Esophagus (tissue), 2 donors: Measurements from ENCODE around the gene S100P. TPM values are rescaled to one million over a fixed set of nuclear protein-coding genes. Genes with fewer than 3 reads are reported as not detected.
"Not testable (repeated sequence)": the region's sequence is repeated elsewhere in the genome, so short reads cannot be mapped to it uniquely, and the experiment has no call there.

Experiments used
- H3K27ac ChIP-seq, 2 donors: one replicate each; pipeline ENCODE4 v1.5.1; 2013; ENCODE audit warnings: low read depth in 2 of 2, mild to moderate bottlenecking in 2 of 2, inconsistent platforms in 1 of 2, low read length in 1 of 2, moderate library complexity in 1 of 2
- H3K27me3 ChIP-seq, 2 donors: one replicate each; pipeline ENCODE4 v1.6.1; 2013; ENCODE audit warnings: low read length in 2 of 2, control low read depth in 1 of 2, mild to moderate bottlenecking in 1 of 2; ENCODE audit not compliant: insufficient read depth in 2 of 2, control insufficient read depth in 1 of 2
- H3K36me3 ChIP-seq, 2 donors: one replicate each; pipeline ENCODE4 v1.6.1; 2013; ENCODE audit warnings: low read length in 1 of 2; ENCODE audit not compliant: control insufficient read depth in 2 of 2, insufficient read depth in 2 of 2
- H3K4me1 ChIP-seq, 2 donors: one replicate each; pipeline ENCODE4 v1.6.1; 2013; ENCODE audit warnings: low read length in 1 of 2; ENCODE audit not compliant: control insufficient read depth in 2 of 2, insufficient read depth in 2 of 2
- H3K4me3 ChIP-seq, 2 donors: one replicate each; pipeline ENCODE4 v1.5.1; 2013; ENCODE audit warnings: low read length in 2 of 2, mild to moderate bottlenecking in 2 of 2, low read depth in 1 of 2, moderate library complexity in 1 of 2
- H3K9me3 ChIP-seq, 2 donors: one replicate each; pipeline ENCODE4 v1.6.1; 2013; ENCODE audit warnings: mild to moderate bottlenecking in 2 of 2, low read depth in 1 of 2, low read length in 1 of 2, moderate library complexity in 1 of 2; ENCODE audit not compliant: control insufficient read depth in 2 of 2, insufficient read depth in 1 of 2
- WGBS, 2 donors: extraction: QIAGEN DNeasy Blood & Tissue Kit; methylation state at CpG; one replicate each; pipeline ENCODE4 v1.1.7; 2013; 5-methylcytosine and 5-hydroxymethylcytosine counted together
- polyA plus RNA-seq, 2 donors: library from polyadenylated mRNA; stranded (reverse); fragments of 200-250 nt; gene quantifications; one replicate each; pipeline ENCODE4 v1.2.3, GENCODE V29; 2013
- donor health status: healthy with polysubstance abuse.
- donor health status: Bipolar disorder and iron deficiency.

Gene S100P
- 100 to 1,000 TPM in 1 of 2 donors, 10 to 100 TPM in 1; 60.0 to 290 TPM for polyA plus RNA-seq

- H3K4me3 ChIP-seq = peak within 1 kb of the TSS; percentile 32 to 49
- peak within 1 kb of the TSS; percentile 68 to 84 for H3K27ac ChIP-seq
- H3K27me3 ChIP-seq = no peaks in the 10 kb centered on the region
- peaks cover 10 to 38% of the 10 kb centered on the region in 2 donors for H3K4me1 ChIP-seq
- peaks cover 0 to 2% of the 10 kb centered on the region in 2 donors for H3K9me3 ChIP-seq
- no peaks in the 10 kb centered on the region for H3K36me3 ChIP-seq
- WGBS, 2 donors = 77% methylated on average over 29 of the region's 29 CpGs
These were observed at the start of gene S100P for GRCh38 chr4:6693231-6694176. TSS of gene S100P (plus strand) at chr4:6693878. CDS start at chr4:6693933, 55 bp downstream.

- H3K27me3 ChIP-seq = no peaks in the 10 kb centered on the region
- H3K4me3 ChIP-seq = no peak overlapping the region
- H3K9me3 ChIP-seq = no peaks in the 10 kb centered on the region
- peaks cover 0 to 7% of the 10 kb centered on the region in 2 donors for H3K36me3 ChIP-seq
- no peak overlapping the region for H3K27ac ChIP-seq
- WGBS, 2 donors = 69% methylated on average over 5 of the region's 5 CpGs
- H3K4me1 ChIP-seq = peaks cover 0 to 4% of the 10 kb centered on the region in 2 donors
These were observed 48.7 kb upstream of the S100P start for GRCh38 chr4:6644792-6645530.

DNA sequence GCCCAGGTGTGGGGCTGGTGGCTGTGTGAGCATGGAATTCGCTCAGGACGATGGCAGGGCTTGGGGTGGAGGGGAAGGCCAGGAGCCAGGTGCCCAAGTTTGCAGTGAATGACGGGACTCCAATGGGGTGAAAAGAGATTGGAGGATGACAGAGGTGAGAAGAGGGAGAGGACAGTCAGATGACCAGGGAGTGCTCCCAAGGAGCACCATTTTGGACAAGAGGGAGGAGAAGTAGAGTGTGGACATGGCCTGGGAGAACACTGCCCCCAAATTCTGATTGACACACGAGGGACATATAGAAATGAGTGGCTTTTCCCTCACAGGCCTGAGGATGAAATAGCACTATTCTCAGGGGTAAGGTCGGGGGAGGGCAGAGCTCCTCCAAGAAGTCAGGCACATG, 46.5 kb upstream of the S100P start:
- H3K4me3 ChIP-seq = no peak overlapping the region
- H3K27ac ChIP-seq = no peak overlapping the region
- peaks cover 0 to 5% of the 10 kb centered on the region in 2 donors for H3K36me3 ChIP-seq
- H3K9me3 ChIP-seq = no peaks in the 10 kb centered on the region
- 87 to 89% methylated on average over 5 of the region's 5 CpGs for WGBS, 2 donors
- H3K27me3 ChIP-seq = no peaks in the 10 kb centered on the region
- no peaks in the 10 kb centered on the region for H3K4me1 ChIP-seq

DNA sequence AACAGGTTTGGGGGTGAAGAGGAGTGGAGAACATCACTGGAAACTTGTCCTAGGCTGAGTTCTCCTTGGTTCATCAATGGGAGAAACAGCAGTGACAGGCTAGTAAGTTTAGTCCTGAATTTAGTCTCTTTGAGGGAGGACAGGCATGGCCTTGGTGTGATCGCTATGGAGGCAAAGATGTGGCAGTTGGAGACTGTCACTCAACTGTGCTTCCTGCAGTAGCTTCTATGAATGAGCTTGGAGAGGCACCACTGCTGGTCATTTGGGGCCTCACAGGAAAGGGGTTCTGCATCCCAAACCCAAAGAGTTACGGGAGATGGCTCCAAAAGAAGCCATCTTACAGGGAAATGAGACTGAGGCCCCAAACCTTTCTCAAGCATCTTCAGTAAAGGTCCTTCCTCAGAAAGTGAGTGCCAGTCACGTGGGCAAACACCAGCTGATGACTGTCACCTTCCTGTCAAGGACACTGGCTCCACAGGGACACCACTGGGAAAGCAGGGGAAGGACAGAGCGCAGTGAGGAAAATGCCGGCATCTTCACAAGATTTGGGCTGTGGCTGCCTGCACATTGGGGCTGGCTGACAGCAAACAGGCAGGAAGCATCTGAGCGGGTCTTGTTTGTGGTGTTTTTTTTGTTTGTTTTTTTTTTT, 46.0 kb upstream of the S100P start:
- no peaks in the 10 kb centered on the region for H3K4me1 ChIP-seq
- no peak overlapping the region for H3K4me3 ChIP-seq
- no peaks in the 10 kb centered on the region for H3K9me3 ChIP-seq
- 56 to 72% methylated on average over 6 of the region's 6 CpGs for WGBS, 2 donors
- H3K27ac ChIP-seq = no peak overlapping the region
- H3K27me3 ChIP-seq = no peaks in the 10 kb centered on the region
- peaks cover 0 to 5% of the 10 kb centered on the region in 2 donors for H3K36me3 ChIP-seq

DNA sequence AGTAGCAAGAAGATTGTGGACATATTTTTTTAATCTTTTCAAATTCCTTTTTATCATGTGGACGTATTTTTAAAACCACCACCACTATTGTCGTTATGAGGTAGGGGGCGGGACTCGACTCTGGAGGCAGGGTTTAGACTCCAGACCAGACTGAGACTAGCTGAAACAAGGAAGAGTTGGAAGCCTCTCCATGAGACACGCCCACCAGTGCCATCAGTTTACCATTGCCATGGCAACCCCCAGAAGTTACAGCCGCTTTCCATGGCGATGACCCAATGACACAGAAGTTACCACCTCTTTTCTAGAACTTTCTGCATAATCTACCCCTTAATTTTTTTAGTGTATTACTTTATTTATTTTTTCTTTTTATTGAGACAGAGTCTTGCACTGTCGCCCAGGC, 44.5 kb upstream of the S100P start:
- no peak overlapping the region for H3K4me3 ChIP-seq
- H3K27ac ChIP-seq = no peak overlapping the region
- no peaks in the 10 kb centered on the region for H3K36me3 ChIP-seq
- H3K9me3 ChIP-seq = no peaks in the 10 kb centered on the region
- WGBS, 2 donors = 89 to 90% methylated on average over 8 of the region's 8 CpGs
- no peaks in the 10 kb centered on the region for H3K4me1 ChIP-seq
- no peaks in the 10 kb centered on the region for H3K27me3 ChIP-seq

GRCh38 chr4:6654211-6654610, 39.5 kb upstream of the S100P start:
- not testable (repeated sequence) for H3K36me3 ChIP-seq, H3K27ac ChIP-seq, H3K27me3 ChIP-seq, H3K4me3 ChIP-seq, H3K4me1 ChIP-seq, H3K9me3 ChIP-seq
- WGBS, 2 donors = 50 to 94% methylated on average over 2 to 3 of the region's 3 CpGs

DNA sequence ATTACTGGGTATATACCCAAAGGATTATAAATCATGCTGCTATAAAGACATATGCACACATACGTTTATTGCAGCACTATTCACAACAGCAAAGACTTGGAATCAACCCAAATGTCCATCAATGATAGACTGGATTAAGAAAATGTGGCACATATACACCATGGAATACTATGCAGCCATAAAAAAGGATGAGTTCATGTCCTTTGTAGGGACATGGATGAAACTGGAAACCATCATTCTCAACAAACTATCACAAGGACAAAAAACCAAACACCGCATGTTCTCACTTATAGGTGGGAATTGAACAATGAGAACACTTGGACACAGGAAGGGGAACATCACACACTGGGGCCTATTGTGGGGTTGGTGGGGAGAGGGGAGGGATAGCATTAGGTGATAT, 38.4 kb upstream of the S100P start:
- 88 to 92% methylated on average over 2 of the region's 2 CpGs for WGBS, 2 donors
- not testable (repeated sequence) for H3K9me3 ChIP-seq, H3K27ac ChIP-seq, H3K4me1 ChIP-seq, H3K36me3 ChIP-seq, H3K4me3 ChIP-seq, H3K27me3 ChIP-seq

DNA sequence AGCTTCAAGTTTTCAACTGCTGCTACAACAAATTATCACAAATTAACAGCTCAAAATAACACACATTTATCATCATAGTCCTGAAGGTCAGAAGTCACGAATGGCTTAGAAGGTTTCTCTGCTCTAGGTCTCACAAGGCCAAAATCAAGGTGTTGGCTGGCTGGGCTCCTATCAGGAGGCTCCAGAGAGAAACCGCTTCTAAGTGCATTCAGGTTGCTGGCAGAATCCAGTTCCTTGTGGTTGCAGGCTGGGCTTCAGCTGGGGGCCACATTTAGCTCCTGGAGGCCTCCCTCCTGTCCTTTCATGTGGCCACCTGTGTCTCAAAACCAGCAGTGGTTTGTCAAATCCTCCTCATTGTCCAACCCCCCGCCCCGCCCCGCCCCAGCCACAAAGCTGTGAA, 37.8 kb upstream of the S100P start:
- no peaks in the 10 kb centered on the region for H3K9me3 ChIP-seq
- no peaks in the 10 kb centered on the region for H3K4me1 ChIP-seq
- H3K27ac ChIP-seq = no peak overlapping the region
- WGBS, 2 donors = 94 to 96% methylated on average over 5 of the region's 5 CpGs
- no peaks in the 10 kb centered on the region for H3K36me3 ChIP-seq
- H3K27me3 ChIP-seq = no peaks in the 10 kb centered on the region
- no peak overlapping the region for H3K4me3 ChIP-seq
